Astrocyte (in vitro differentiated cells and primary cell): ENCODE measurements around the gene ERN1. TPM values are rescaled to one million over a fixed set of nuclear protein-coding genes. Genes with fewer than 3 reads are reported as not detected.

Source experiments
- DNase-seq: peaks from one replicate; pipeline ENCODE4 v3.0.0-alpha.2; 2010; ENCODE audit warnings: low read depth
- FAIRE-seq: peaks from 2 replicates; lab custom pipeline; 2011; peaks lifted over from hg19 to GRCh38; lab: Jason Lieb, UNC
- H2AFZ ChIP-seq: 2 replicates; pipeline ENCODE4 v1.6.0; 2012; ENCODE audit warnings: low read depth, low read length, inconsistent platforms
- H3K27ac ChIP-seq: 2 replicates; pipeline ENCODE4 v1.5.1; 2011; ENCODE audit warnings: low read depth, low read length, inconsistent platforms
- H3K27me3 ChIP-seq: 2 replicates; pipeline ENCODE4 v1.6.0; 2011; ENCODE audit warnings: low read length, inconsistent platforms; ENCODE audit not compliant: insufficient read depth
- H3K36me3 ChIP-seq: 2 replicates; pipeline ENCODE4 v1.5.1; 2011; ENCODE audit warnings: low read length, inconsistent platforms; ENCODE audit not compliant: insufficient read depth
- H3K4me1 ChIP-seq: 2 replicates; pipeline ENCODE4 v1.5.1; 2011; ENCODE audit warnings: low read length, inconsistent platforms; ENCODE audit not compliant: insufficient read depth
- H3K4me2 ChIP-seq: 2 replicates; pipeline ENCODE4 v1.6.0; 2012; ENCODE audit warnings: low read length, inconsistent platforms
- H3K4me3 ChIP-seq: 2 replicates; pipeline ENCODE4 v1.5.1; 2011; ENCODE audit warnings: low read depth, mild to moderate bottlenecking, low read length, inconsistent platforms; ENCODE audit not compliant: insufficient read depth
- H3K79me2 ChIP-seq: 2 replicates; pipeline ENCODE4 v1.6.0; 2012; ENCODE audit warnings: mild to moderate bottlenecking, low read length, inconsistent platforms; ENCODE audit not compliant: insufficient read depth
- H3K9ac ChIP-seq: 2 replicates; pipeline ENCODE4 v1.6.0; 2012; ENCODE audit warnings: mild to moderate bottlenecking, low read length, inconsistent platforms
- H3K9me3 ChIP-seq: 2 replicates; pipeline ENCODE4 v1.5.1; 2012; ENCODE audit warnings: low read depth, mild to moderate bottlenecking, low read length, inconsistent platforms; ENCODE audit not compliant: insufficient read depth
- H4K20me1 ChIP-seq: 2 replicates; pipeline ENCODE4 v1.6.0; 2012; ENCODE audit warnings: low read length, inconsistent platforms; ENCODE audit not compliant: insufficient read depth
- H3K27ac Mint-ChIP-seq: one replicate; pipeline ENCODE4 v1.8.0; 2021; ENCODE audit warnings: mild to moderate bottlenecking, mixed read lengths; ENCODE audit not compliant: unreplicated experiment
- H3K27me3 Mint-ChIP-seq: one replicate; pipeline ENCODE4 v1.8.0; 2021; ENCODE audit warnings: low read depth, mixed read lengths; ENCODE audit not compliant: unreplicated experiment
- H3K36me3 Mint-ChIP-seq: one replicate; pipeline ENCODE4 v1.8.0; 2021; ENCODE audit warnings: low read depth, mixed read lengths; ENCODE audit not compliant: unreplicated experiment
- H3K4me1 Mint-ChIP-seq: one replicate; pipeline ENCODE4 v1.8.0; 2021; ENCODE audit warnings: low read depth, mixed read lengths; ENCODE audit not compliant: unreplicated experiment
- H3K4me3 Mint-ChIP-seq: one replicate; pipeline ENCODE4 v1.8.0; 2021; ENCODE audit warnings: mild to moderate bottlenecking, moderate library complexity, mixed read lengths; ENCODE audit not compliant: unreplicated experiment
- H3K9me3 Mint-ChIP-seq: one replicate; pipeline ENCODE4 v1.8.0; 2021; ENCODE audit warnings: mild to moderate bottlenecking, mixed read lengths; ENCODE audit not compliant: unreplicated experiment
- CTCF ChIP-seq: IDR thresholded peaks from 2 replicates; pipeline ENCODE4 v1.5.1; 2011; ENCODE audit warnings: low read depth, mild to moderate bottlenecking, inconsistent platforms, low read length, moderate library complexity; ENCODE audit not compliant: insufficient read depth
- EZH2 ChIP-seq: IDR thresholded peaks from 2 replicates; pipeline ENCODE4 v1.6.1; 2012; ENCODE audit warnings: mild to moderate bottlenecking, low read length, inconsistent platforms; ENCODE audit not compliant: insufficient read depth
- total RNA-seq: library from RNA; stranded (reverse); gene quantifications from 2 replicates; pipeline ENCODE4 v1.2.1, GENCODE V29; 2021

Gene ERN1
- total RNA-seq, 1 donor from 2014 or later, result 11.7 TPM

- Histone ChIP-seq H2AFZ (no peak overlapping the region), H3K27me3 (no peaks in the 10 kb centered on the region), H4K20me1 (peaks cover 24% of the 10 kb centered on the region), H3K79me2 (no peaks in the 10 kb centered on the region), H3K4me1 (peaks cover 14% of the 10 kb centered on the region), H3K9ac (no peak overlapping the region), H3K36me3 (peaks cover 3% of the 10 kb centered on the region), H3K4me3 (no peak overlapping the region), H3K4me2 (no peak overlapping the region), H3K9me3 (no peaks in the 10 kb centered on the region), H3K27ac (no peak overlapping the region)
- Mint-ChIP-seq H3K4me1 (peaks cover 18% of the 10 kb centered on the region), H3K36me3 (peaks cover 4% of the 10 kb centered on the region), H3K27me3 (no peaks in the 10 kb centered on the region), H3K9me3 (no peaks in the 10 kb centered on the region), H3K27ac (no peak overlapping the region), H3K4me3 (no peak overlapping the region)
- FAIRE-seq (no peak), DNase-seq (no peak)
- TF ChIP-seq EZH2 (no peak), CTCF (no peak)
These were observed 44.8 kb downstream of the ERN1 start for GRCh38 chr17:64084940-64085649.

GRCh38 chr17:64084086-64084939, 45.6 kb downstream of the ERN1 start:
- FAIRE-seq, result no peak
- peaks cover 14% of the 10 kb centered on the region for H3K4me1 ChIP-seq
- peaks cover 24% of the 10 kb centered on the region for H4K20me1 ChIP-seq
- H3K4me2 ChIP-seq, result no peak overlapping the region
- H3K9me3 Mint-ChIP-seq, result no peaks in the 10 kb centered on the region
- no peak overlapping the region for H2AFZ ChIP-seq
- no peak overlapping the region for H3K27ac Mint-ChIP-seq
- no peaks in the 10 kb centered on the region for H3K27me3 Mint-ChIP-seq
- H3K27me3 ChIP-seq, result no peaks in the 10 kb centered on the region
- peaks cover 9% of the 10 kb centered on the region for H3K36me3 Mint-ChIP-seq
- H3K9ac ChIP-seq, result no peak overlapping the region
- H3K79me2 ChIP-seq, result no peaks in the 10 kb centered on the region
- no peak for TF ChIP-seq CTCF
- no peak for TF ChIP-seq EZH2
- no peak overlapping the region for H3K4me3 Mint-ChIP-seq
- H3K9me3 ChIP-seq, result no peaks in the 10 kb centered on the region
- DNase-seq, result peak; percentile 54
- no peak overlapping the region for H3K4me3 ChIP-seq
- peaks cover 18% of the 10 kb centered on the region for H3K4me1 Mint-ChIP-seq
- H3K36me3 ChIP-seq, result peaks cover 3% of the 10 kb centered on the region
- H3K27ac ChIP-seq, result no peak overlapping the region
